ACHN (cell line): ENCODE data around the gene PTPN13.

Experiments
- DNase-seq: peaks from one replicate; pipeline ENCODE4 v3.0.0-alpha.2; 2015
- in situ Hi-C: cut with HindIII; loops from 2 replicates; pipeline ENCODE4 v1.10.0; 2017; ENCODE audit warnings: low sequenced_read_pairs, low pct_ligation_motif_present, low pct_unique_long_range_greater_than_20kb

The PTPN13 gene

GRCh38 chr4:86586626-86587380 is 7.3 kb upstream of the PTPN13 start:
- DNase-seq = no peak
- in situ Hi-C loops = no loop called here

- no peak for DNase-seq
- in situ Hi-C loops = no loop called here
These were observed 6.6 kb upstream of the PTPN13 start for GRCh38 chr4:86587381-86588140.

- DNase-seq = peak; percentile 80
- in situ Hi-C loops = no loop called here
These were observed 1.4 kb upstream of the PTPN13 start for GRCh38 chr4:86592553-86593249.

- in situ Hi-C loops = no loop called here
- DNase-seq = peak; percentile 88
These were observed 677 bp downstream of the PTPN13 start for GRCh38 chr4:86594559-86595425.

- in situ Hi-C loops = no loop called here
- peak; percentile 33 for DNase-seq
These were observed 1.3 kb downstream of the PTPN13 start for GRCh38 chr4:86595426-86595805.

- in situ Hi-C loops = no loop called here
These were observed 2.7 kb downstream of the PTPN13 start for GRCh38 chr4:86596807-86597206.

GRCh38 chr4:86600007-86600653 is 6.0 kb downstream of the PTPN13 start:
- in situ Hi-C loops = no loop called here
- DNase-seq = no peak

More at GRCh38 chr4:86596807-86597206, 2.7 kb downstream of the PTPN13 start:
- DNase-seq = no peak

- in situ Hi-C loops = no loop called here
- no peak for DNase-seq
These were observed 9.3 kb downstream of the PTPN13 start for GRCh38 chr4:86603311-86603885.

GRCh38 chr4:86606809-86607208 is 12.7 kb downstream of the PTPN13 start:
- in situ Hi-C loops = no loop called here
- no peak for DNase-seq

GRCh38 chr4:86608757-86609375 is 14.8 kb downstream of the PTPN13 start:
- in situ Hi-C loops = no loop called here
- DNase-seq = no peak

GRCh38 chr4:86611757-86612156 is 17.6 kb downstream of the PTPN13 start:
- in situ Hi-C loops = no loop called here

GRCh38 chr4:86613734-86614133 is 19.6 kb downstream of the PTPN13 start:
- in situ Hi-C loops = no loop called here
- DNase-seq = no peak

More at GRCh38 chr4:86611757-86612156, 17.6 kb downstream of the PTPN13 start:
- no peak for DNase-seq

GRCh38 chr4:86614865-86615264 is 20.8 kb downstream of the PTPN13 start:
- in situ Hi-C loops = no loop called here
- DNase-seq = no peak

- no peak for DNase-seq
- in situ Hi-C loops = no loop called here
These were observed 21.4 kb downstream of the PTPN13 start for GRCh38 chr4:86615501-86615900.

- no peak for DNase-seq
- in situ Hi-C loops = no loop called here
These were observed 25.5 kb downstream of the PTPN13 start for GRCh38 chr4:86619656-86620055.

GRCh38 chr4:86621435-86621834 is 27.3 kb downstream of the PTPN13 start:
- in situ Hi-C loops = no loop called here

GRCh38 chr4:86626066-86626465 is 32.0 kb downstream of the PTPN13 start:
- no peak for DNase-seq
- in situ Hi-C loops = no loop called here

More at GRCh38 chr4:86621435-86621834, 27.3 kb downstream of the PTPN13 start:
- DNase-seq = no peak
